CD8-positive, alpha-beta memory T cell (primary cell): Measurements from ENCODE around the gene CHSY1. TPM values are rescaled to one million over a fixed set of nuclear protein-coding genes. Genes with fewer than 3 reads are reported as not detected.

Experiments
- CTCF ChIA-PET: fragments of 350-600 bp; sonication (Branson Sonifier 250); formaldehyde crosslinking; loops from one replicate; lab custom pipeline; 2021; ENCODE audit warnings: antibody characterized with exemption; lab: Charles Lee
- POLR2A ChIA-PET: fragments of 350-600 bp; sonication (Branson Sonifier 250); formaldehyde crosslinking; loops from one replicate; lab custom pipeline; 2021; ENCODE audit warnings: antibody characterized with exemption; lab: Charles Lee
- DNase-seq, 5 donors: peaks; one replicate each; pipeline versions ENCODE4 v3.0.0 to v3.0.0-alpha.2; 2020 to 2022; ENCODE audit warnings: mixed read lengths in 1 of 5
- H3K27ac ChIP-seq: one replicate; pipeline ENCODE4 v1.7.0; 2013; ENCODE audit warnings: low read depth, mild to moderate bottlenecking, low read length, moderate library complexity
- H3K27me3 ChIP-seq: 2 replicates; pipeline ENCODE4 v1.7.0; 2013; ENCODE audit warnings: low read length, mild to moderate bottlenecking; ENCODE audit not compliant: insufficient read depth, poor library complexity, severe bottlenecking
- H3K36me3 ChIP-seq: 2 replicates; pipeline ENCODE4 v1.7.0; 2013; ENCODE audit warnings: mild to moderate bottlenecking, low read length, moderate library complexity; ENCODE audit not compliant: insufficient read depth
- H3K4me1 ChIP-seq: 2 replicates; pipeline ENCODE4 v1.7.0; 2013; ENCODE audit warnings: mild to moderate bottlenecking, low read length, moderate library complexity; ENCODE audit not compliant: insufficient read depth
- H3K4me3 ChIP-seq: 2 replicates; pipeline ENCODE4 v1.7.0; 2013; ENCODE audit warnings: mild to moderate bottlenecking, low read length
- H3K9me3 ChIP-seq: 2 replicates; pipeline ENCODE4 v1.7.0; 2013; ENCODE audit warnings: mild to moderate bottlenecking, low read length
- H3K27ac Mint-ChIP-seq, 8 donors: one replicate each; pipeline ENCODE4 v1.8.0; 2020 to 2021; ENCODE audit warnings: mixed read lengths in 8 of 8, mild to moderate bottlenecking in 6 of 8, inconsistent platforms in 3 of 8, moderate library complexity in 3 of 8
- H3K27me3 Mint-ChIP-seq, 2 donors: one replicate each; pipeline ENCODE4 v1.8.0; 2020 to 2021; ENCODE audit warnings: mixed read lengths in 2 of 2, mild to moderate bottlenecking in 1 of 2, moderate library complexity in 1 of 2
- H3K36me3 Mint-ChIP-seq, 3 donors: one replicate each; pipeline ENCODE4 v1.8.0; 2020 to 2021; ENCODE audit warnings: mixed read lengths in 3 of 3, inconsistent platforms in 1 of 3, mild to moderate bottlenecking in 1 of 3
- H3K4me1 Mint-ChIP-seq, 3 donors: one replicate each; pipeline ENCODE4 v1.8.0; 2020 to 2021; ENCODE audit warnings: mixed read lengths in 3 of 3, inconsistent platforms in 1 of 3, mild to moderate bottlenecking in 1 of 3
- H3K4me3 Mint-ChIP-seq, 7 donors: one replicate each; pipeline ENCODE4 v1.8.0; 2020 to 2021; ENCODE audit warnings: mixed read lengths in 7 of 7, mild to moderate bottlenecking in 6 of 7, moderate library complexity in 4 of 7, inconsistent platforms in 2 of 7
- H3K9me3 Mint-ChIP-seq, 5 donors: one replicate each; pipeline ENCODE4 v1.8.0; 2020 to 2022; ENCODE audit warnings: mixed read lengths in 5 of 5, mild to moderate bottlenecking in 3 of 5, moderate library complexity in 2 of 5, inconsistent platforms in 1 of 5
- polyA plus RNA-seq: library from polyadenylated mRNA; unstranded; fragments of 300-500 nt; fragmentation: Illumina TruSeq; gene quantifications from one replicate; pipeline ENCODE4 v1.2.3, GENCODE V29; 2021
- total RNA-seq, 2 experiments: library from RNA; stranded (reverse); gene quantifications; one replicate each; pipeline ENCODE4 v1.2.3, GENCODE V29; 2021

Gene CHSY1
- total and polyA plus RNA-seq, 3 experiments from 2014 or later = 3.6 to 49.7 (median 49.4) TPM

- Mint-ChIP-seq H3K4me3 (no peak overlapping the region), H3K4me1 (peaks cover 2 to 4% (median 3%) of the 10 kb centered on the region in 3 donors), H3K9me3 (no peaks in the 10 kb centered on the region), H3K27me3 (no peaks in the 10 kb centered on the region), H3K27ac (no peak overlapping the region), H3K36me3 (peaks cover 0 to 57% (median 20%) of the 10 kb centered on the region in 3 donors)
- DNase-seq = no peak
- no peaks in the 10 kb centered on the region for H3K9me3 ChIP-seq
- CTCF ChIA-PET = no interaction called here
- no peak overlapping the region for H3K27ac ChIP-seq
- H3K4me3 ChIP-seq = no peak overlapping the region
- H3K36me3 ChIP-seq = peaks cover 13% of the 10 kb centered on the region
- POLR2A ChIA-PET = no interaction called here
- H3K4me1 ChIP-seq = no peaks in the 10 kb centered on the region
- H3K27me3 ChIP-seq = no peaks in the 10 kb centered on the region
Observed at GRCh38 chr15:101175401-101175800, 76.4 kb downstream of the CHSY1 start.

GRCh38 chr15:101174152-101174920 is 77.5 kb downstream of the CHSY1 start:
- POLR2A ChIA-PET = no interaction called here
- no peaks in the 10 kb centered on the region for H3K27me3 Mint-ChIP-seq
- no peak overlapping the region for H3K4me3 Mint-ChIP-seq
- Histone ChIP-seq H3K36me3 (peaks cover 13% of the 10 kb centered on the region), H3K27ac (no peak overlapping the region), H3K4me3 (no peak overlapping the region), H3K27me3 (no peaks in the 10 kb centered on the region), H3K9me3 (no peaks in the 10 kb centered on the region), H3K4me1 (no peaks in the 10 kb centered on the region)
- peaks cover 2 to 3% (median 3%) of the 10 kb centered on the region in 3 donors for H3K4me1 Mint-ChIP-seq
- no peaks in the 10 kb centered on the region for H3K9me3 Mint-ChIP-seq
- CTCF ChIA-PET = no interaction called here
- peak overlapping the region in 1 of 8 donors; percentile 13 for H3K27ac Mint-ChIP-seq
- no peak for DNase-seq
- H3K36me3 Mint-ChIP-seq = peaks cover 0 to 53% (median 20%) of the 10 kb centered on the region in 3 donors

- Mint-ChIP-seq H3K27me3 (no peaks in the 10 kb centered on the region), H3K4me1 (peaks cover 5 to 11% (median 7%) of the 10 kb centered on the region in 3 donors), H3K4me3 (no peak overlapping the region), H3K36me3 (peaks cover 0 to 46% (median 15%) of the 10 kb centered on the region in 3 donors), H3K27ac (peak overlapping the region in 2 of 8 donors; percentile 13 to 79), H3K9me3 (no peaks in the 10 kb centered on the region)
- Histone ChIP-seq H3K4me3 (no peak overlapping the region), H3K27me3 (no peaks in the 10 kb centered on the region), H3K4me1 (peaks cover 6% of the 10 kb centered on the region), H3K27ac (no peak overlapping the region), H3K36me3 (peaks cover 8% of the 10 kb centered on the region), H3K9me3 (no peaks in the 10 kb centered on the region)
- DNase-seq = no peak
- CTCF ChIA-PET = no interaction called here
- POLR2A ChIA-PET = no interaction called here
Observed at GRCh38 chr15:101173233-101174119, 78.4 kb downstream of the CHSY1 start.

- H3K36me3 ChIP-seq = peaks cover 2% of the 10 kb centered on the region
- Mint-ChIP-seq H3K27me3 (no peaks in the 10 kb centered on the region), H3K27ac (peak overlapping the region in 2 of 8 donors; percentile 22 to 94), H3K9me3 (no peaks in the 10 kb centered on the region), H3K4me3 (no peak overlapping the region), H3K4me1 (peaks cover 14 to 20% (median 16%) of the 10 kb centered on the region in 3 donors), H3K36me3 (peaks cover 0 to 37% (median 11%) of the 10 kb centered on the region in 3 donors)
- peaks cover 15% of the 10 kb centered on the region for H3K4me1 ChIP-seq
- H3K4me3 ChIP-seq = no peak overlapping the region
- no peak overlapping the region for H3K27ac ChIP-seq
- no peaks in the 10 kb centered on the region for H3K27me3 ChIP-seq
- ChIA-PET POLR2A (no interaction called here), CTCF (no interaction called here)
- DNase-seq = no peak
- no peaks in the 10 kb centered on the region for H3K9me3 ChIP-seq
Observed at GRCh38 chr15:101172501-101173071, 79.3 kb downstream of the CHSY1 start.

GRCh38 chr15:101171954-101172353 is 79.9 kb downstream of the CHSY1 start:
- no peak for DNase-seq
- ChIA-PET CTCF (no interaction called here), POLR2A (no interaction called here)
- Histone ChIP-seq H3K9me3 (no peaks in the 10 kb centered on the region), H3K36me3 (no peaks in the 10 kb centered on the region), H3K4me1 (peaks cover 17% of the 10 kb centered on the region), H3K4me3 (no peak overlapping the region), H3K27me3 (no peaks in the 10 kb centered on the region), H3K27ac (no peak overlapping the region)
- no peak overlapping the region for H3K4me3 Mint-ChIP-seq
- peaks cover 17 to 21% (median 21%) of the 10 kb centered on the region in 3 donors for H3K4me1 Mint-ChIP-seq
- H3K36me3 Mint-ChIP-seq = peaks cover 5 to 32% (median 9%) of the 10 kb centered on the region in 3 donors
- H3K9me3 Mint-ChIP-seq = peaks cover 0 to 5% (median 1%) of the 10 kb centered on the region in 5 donors
- H3K27me3 Mint-ChIP-seq = no peaks in the 10 kb centered on the region
- no peak overlapping the region for H3K27ac Mint-ChIP-seq

- H3K4me1 ChIP-seq = peaks cover 17% of the 10 kb centered on the region
- peaks cover 7% of the 10 kb centered on the region for H3K9me3 ChIP-seq
- H3K4me3 ChIP-seq = no peak overlapping the region
- ChIA-PET CTCF (no interaction called here), POLR2A (no interaction called here)
- peaks cover 17 to 21% (median 18%) of the 10 kb centered on the region in 3 donors for H3K4me1 Mint-ChIP-seq
- H3K27me3 Mint-ChIP-seq = peaks cover 0 to 1% of the 10 kb centered on the region in 2 donors
- peaks cover 3 to 24% (median 15%) of the 10 kb centered on the region in 3 donors for H3K36me3 Mint-ChIP-seq
- H3K9me3 Mint-ChIP-seq = peaks cover 6 to 16% (median 11%) of the 10 kb centered on the region in 5 donors
- H3K27ac Mint-ChIP-seq = no peak overlapping the region
- H3K27ac ChIP-seq = no peak overlapping the region
- H3K27me3 ChIP-seq = no peaks in the 10 kb centered on the region
- no peak for DNase-seq
- no peaks in the 10 kb centered on the region for H3K36me3 ChIP-seq
- no peak overlapping the region for H3K4me3 Mint-ChIP-seq
Observed at GRCh38 chr15:101170568-101171350, 81.1 kb downstream of the CHSY1 start.

GRCh38 chr15:101169495-101170071 is 82.3 kb downstream of the CHSY1 start:
- ChIA-PET CTCF (no interaction called here), POLR2A (no interaction called here)
- Histone ChIP-seq H3K9me3 (peaks cover 15% of the 10 kb centered on the region), H3K27me3 (no peaks in the 10 kb centered on the region), H3K4me1 (peaks cover 17% of the 10 kb centered on the region), H3K27ac (no peak overlapping the region), H3K36me3 (no peaks in the 10 kb centered on the region), H3K4me3 (no peak overlapping the region)
- no peak for DNase-seq
- H3K27ac Mint-ChIP-seq = peak overlapping the region in 1 of 8 donors; percentile 65
- peaks cover 0 to 1% of the 10 kb centered on the region in 2 donors for H3K27me3 Mint-ChIP-seq
- peaks cover 3 to 23% (median 13%) of the 10 kb centered on the region in 3 donors for H3K36me3 Mint-ChIP-seq
- H3K4me3 Mint-ChIP-seq = no peak overlapping the region
- peaks cover 17 to 21% (median 18%) of the 10 kb centered on the region in 3 donors for H3K4me1 Mint-ChIP-seq
- peaks cover 11 to 27% (median 22%) of the 10 kb centered on the region in 5 donors for H3K9me3 Mint-ChIP-seq
